Thoracic aorta (tissue), 2 donors: ENCODE results near the gene HHLA2. TPM values are rescaled to one million over a fixed set of nuclear protein-coding genes. Genes with fewer than 3 reads are reported as not detected.

Source experiments
- ATAC-seq: fragments of 150-250 bp; one replicate; pipeline ENCODE4 v1.8.0; 2017; ENCODE audit warnings: low read depth; ENCODE audit not compliant: insufficient number of reproducible peaks, low FRiP score
- DNase-seq: peaks from one replicate; pipeline ENCODE4 v3.0.0-alpha.2; 2020; ENCODE audit warnings: low spot score
- H3K27ac ChIP-seq, 2 donors: fragments of 200-600 bp; sonication (generic); 1 replicate in 1 of 2; 2 replicates in 1 of 2; pipeline ENCODE4 v1.5.1; 2016; ENCODE audit warnings: mild to moderate bottlenecking in 2 of 2, moderate library complexity in 2 of 2
- H3K27me3 ChIP-seq: fragments of 200-600 bp; sonication (generic); replicated peaks from 2 replicates; pipeline ENCODE4 v1.6.0; 2016; ENCODE audit warnings: mild to moderate bottlenecking; ENCODE audit not compliant: insufficient read depth
- H3K36me3 ChIP-seq: fragments of 200-600 bp; sonication (generic); one replicate; pipeline ENCODE4 v1.5.1; 2016
- H3K4me1 ChIP-seq, 2 donors: fragments of 200-600 bp; sonication (generic); 1 replicate in 1 of 2; 2 replicates in 1 of 2; pipeline versions ENCODE4 v1.5.1 to v1.6.0; 2016; ENCODE audit warnings: low read depth in 2 of 2, mild to moderate bottlenecking in 1 of 2; ENCODE audit not compliant: control insufficient read depth in 1 of 2
- H3K4me3 ChIP-seq: fragments of 200-600 bp; sonication (generic); 2 replicates; pipeline ENCODE4 v1.5.1; 2016; ENCODE audit warnings: mild to moderate bottlenecking
- H3K9me3 ChIP-seq: fragments of 200-600 bp; sonication (generic); 2 replicates; pipeline ENCODE4 v1.5.1; 2016
- total RNA-seq, 2 donors: library from RNA; depleted of rRNA; stranded (reverse); fragments of >200 nt; gene quantifications; one replicate each; pipeline versions ENCODE4 v1.1.0 to v1.2.3, GENCODE V29; 2016
- TF ChIP-seq, protein P1 (sequence below): fragments of 200-600 bp; sonication (generic); IDR thresholded peaks from one replicate; pipeline ENCODE4 v1.5.1; 2019; ENCODE audit warnings: antibody characterized with exemption

The HHLA2 gene
- total RNA-seq, 2 donors from 2014 or later: not detected

DNA sequence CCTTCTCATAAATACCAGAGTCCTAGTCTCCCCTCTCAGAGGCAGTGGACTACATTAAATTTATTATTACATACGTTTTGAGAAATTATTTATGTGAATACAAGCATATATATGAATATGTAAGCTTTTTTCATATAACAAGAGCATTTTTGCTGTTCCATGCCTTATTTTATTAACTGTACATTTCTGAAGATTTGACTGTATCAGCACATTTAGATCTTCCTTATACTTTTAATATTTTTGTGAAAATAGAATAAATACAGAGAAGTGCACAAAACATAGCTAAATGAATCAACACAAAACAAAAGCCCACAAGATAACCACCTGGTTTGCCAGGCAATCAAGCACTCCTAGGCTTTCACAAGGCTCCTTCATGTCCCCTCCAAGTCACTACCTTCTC lies 27.8 kb downstream of the HHLA2 start:
- Histone ChIP-seq H3K4me3 (no peak overlapping the region), H3K4me1 (peaks cover 0 to 10% of the 10 kb centered on the region in 2 donors), H3K27ac (no peak overlapping the region), H3K36me3 (no peaks in the 10 kb centered on the region), H3K27me3 (no peaks in the 10 kb centered on the region), H3K9me3 (no peaks in the 10 kb centered on the region)
- DNase-seq (no peak), ATAC-seq (no peak)
- TF ChIP-seq, protein P1, sequence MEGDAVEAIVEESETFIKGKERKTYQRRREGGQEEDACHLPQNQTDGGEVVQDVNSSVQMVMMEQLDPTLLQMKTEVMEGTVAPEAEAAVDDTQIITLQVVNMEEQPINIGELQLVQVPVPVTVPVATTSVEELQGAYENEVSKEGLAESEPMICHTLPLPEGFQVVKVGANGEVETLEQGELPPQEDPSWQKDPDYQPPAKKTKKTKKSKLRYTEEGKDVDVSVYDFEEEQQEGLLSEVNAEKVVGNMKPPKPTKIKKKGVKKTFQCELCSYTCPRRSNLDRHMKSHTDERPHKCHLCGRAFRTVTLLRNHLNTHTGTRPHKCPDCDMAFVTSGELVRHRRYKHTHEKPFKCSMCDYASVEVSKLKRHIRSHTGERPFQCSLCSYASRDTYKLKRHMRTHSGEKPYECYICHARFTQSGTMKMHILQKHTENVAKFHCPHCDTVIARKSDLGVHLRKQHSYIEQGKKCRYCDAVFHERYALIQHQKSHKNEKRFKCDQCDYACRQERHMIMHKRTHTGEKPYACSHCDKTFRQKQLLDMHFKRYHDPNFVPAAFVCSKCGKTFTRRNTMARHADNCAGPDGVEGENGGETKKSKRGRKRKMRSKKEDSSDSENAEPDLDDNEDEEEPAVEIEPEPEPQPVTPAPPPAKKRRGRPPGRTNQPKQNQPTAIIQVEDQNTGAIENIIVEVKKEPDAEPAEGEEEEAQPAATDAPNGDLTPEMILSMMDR: no peak

DNA sequence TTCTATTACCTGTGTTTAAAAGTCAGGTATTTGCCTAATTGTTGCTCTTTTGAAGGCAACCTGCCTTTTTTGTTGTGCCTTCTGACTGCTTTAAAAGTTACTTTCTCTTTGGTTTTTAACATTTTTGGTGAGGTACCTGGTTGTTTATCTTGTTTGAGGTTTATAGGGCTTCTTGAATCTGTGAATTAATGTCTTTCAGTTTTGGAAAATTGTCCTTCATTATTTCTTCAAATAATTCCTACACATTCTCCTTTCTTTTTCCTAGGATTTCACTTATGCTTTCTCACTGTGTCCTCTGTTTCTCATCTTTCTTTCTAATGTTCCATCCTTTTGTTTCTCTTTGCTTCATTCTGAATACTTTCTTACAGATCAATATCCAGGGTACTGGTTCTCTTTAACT lies 30.8 kb downstream of the HHLA2 start:
- DNase-seq: no peak
- H3K36me3 ChIP-seq: no peaks in the 10 kb centered on the region
- peaks cover 0 to 16% of the 10 kb centered on the region in 2 donors for H3K4me1 ChIP-seq
- TF ChIP-seq, protein P1: no peak
- no peak for ATAC-seq
- no peaks in the 10 kb centered on the region for H3K27me3 ChIP-seq
- H3K9me3 ChIP-seq: no peaks in the 10 kb centered on the region
- no peak overlapping the region for H3K4me3 ChIP-seq
- H3K27ac ChIP-seq: no peak overlapping the region

DNA sequence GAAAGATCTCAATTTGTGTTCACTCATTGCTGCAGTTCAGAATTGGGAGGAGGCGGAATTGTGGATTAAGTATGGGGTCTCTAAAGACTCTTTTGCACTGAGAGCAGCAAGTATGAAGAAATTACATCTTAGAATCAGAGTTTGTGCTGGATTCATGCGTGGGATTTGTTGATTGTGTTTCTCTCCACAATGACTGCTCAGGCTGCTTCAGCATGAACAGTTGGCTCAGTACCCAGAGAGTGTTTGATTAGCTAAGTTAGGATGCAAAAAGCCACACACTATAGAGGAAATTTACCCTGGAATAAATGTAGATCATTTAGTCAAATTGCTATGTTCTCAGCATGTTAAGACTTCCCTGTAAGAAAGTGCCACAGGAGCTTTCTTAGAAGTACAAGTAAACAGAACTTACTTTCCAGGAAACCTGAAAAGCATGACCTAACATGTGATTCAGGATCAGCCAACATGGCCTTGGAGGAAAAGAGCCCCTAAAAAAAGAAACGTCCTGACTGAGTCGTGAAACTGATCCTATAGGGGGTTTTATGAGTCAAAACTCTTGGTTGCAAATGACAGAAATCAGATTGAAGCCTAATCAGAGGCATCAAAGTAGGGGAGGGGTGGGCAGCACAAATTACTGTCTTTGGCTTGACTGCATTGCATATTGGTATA lies 32.6 kb downstream of the HHLA2 start:
- H3K27ac ChIP-seq: no peak overlapping the region
- DNase-seq (no peak), ATAC-seq (no peak)
- TF ChIP-seq, protein P1: no peak
- H3K4me3 ChIP-seq: no peak overlapping the region
- no peaks in the 10 kb centered on the region for H3K9me3 ChIP-seq
- no peaks in the 10 kb centered on the region for H3K36me3 ChIP-seq
- no peaks in the 10 kb centered on the region for H3K27me3 ChIP-seq
- H3K4me1 ChIP-seq: peaks cover 0 to 16% of the 10 kb centered on the region in 2 donors

DNA sequence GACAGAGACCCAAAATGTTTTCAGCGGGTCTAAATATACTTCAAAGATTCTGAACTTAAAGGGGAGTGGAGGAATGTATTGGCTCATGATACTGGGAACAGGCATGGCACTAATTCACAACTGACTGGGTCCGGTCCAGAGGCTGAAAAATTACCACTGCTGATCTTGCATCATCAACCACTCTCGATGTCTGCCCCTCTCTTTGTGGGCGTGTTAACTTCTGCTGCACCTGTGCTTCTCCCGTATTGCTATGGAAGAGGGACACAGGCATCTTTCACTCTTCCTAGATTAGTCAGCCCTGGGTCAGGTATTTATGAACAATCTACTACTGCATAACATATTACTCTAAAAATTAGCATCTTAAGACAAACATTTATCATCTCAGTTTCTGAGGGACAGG lies 33.2 kb downstream of the HHLA2 start:
- Histone ChIP-seq H3K27ac (no peak overlapping the region), H3K4me1 (peaks cover 0 to 16% of the 10 kb centered on the region in 2 donors), H3K9me3 (no peaks in the 10 kb centered on the region), H3K27me3 (no peaks in the 10 kb centered on the region), H3K4me3 (no peak overlapping the region), H3K36me3 (no peaks in the 10 kb centered on the region)
- DNase-seq: no peak
- TF ChIP-seq, protein P1: no peak
- no peak for ATAC-seq

DNA sequence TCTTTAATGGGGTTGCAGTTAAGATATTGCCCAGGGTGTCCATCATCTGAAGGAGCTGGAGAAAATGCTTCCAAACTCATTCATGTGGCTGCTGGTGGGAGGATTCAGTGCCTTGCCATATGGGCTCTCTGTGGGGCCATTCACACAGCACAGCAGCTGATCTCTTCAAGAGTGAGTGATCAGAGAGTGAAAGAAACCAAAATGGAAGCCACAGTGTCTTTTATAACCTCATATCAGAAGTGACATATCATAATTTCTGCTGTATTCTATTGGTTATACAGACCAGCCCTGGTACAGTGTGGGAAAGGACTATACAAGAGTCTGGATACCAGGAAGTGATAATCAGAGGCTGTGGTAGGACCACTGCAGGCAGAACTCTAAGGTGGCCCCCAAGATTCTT lies 33.6 kb downstream of the HHLA2 start:
- DNase-seq (no peak), ATAC-seq (no peak)
- Histone ChIP-seq H3K9me3 (no peaks in the 10 kb centered on the region), H3K4me3 (no peak overlapping the region), H3K4me1 (peaks cover 0 to 16% of the 10 kb centered on the region in 2 donors), H3K27ac (no peak overlapping the region), H3K27me3 (no peaks in the 10 kb centered on the region), H3K36me3 (no peaks in the 10 kb centered on the region)
- TF ChIP-seq, protein P1: no peak
